Psoas muscle (tissue), 8 donors: Measurements from ENCODE around the gene G6PC2. TPM values are rescaled to one million over a fixed set of nuclear protein-coding genes. Genes with fewer than 3 reads are reported as not detected.
"Not testable (repeated sequence)": the region's sequence is repeated elsewhere in the genome, so short reads cannot be mapped to it uniquely, and the experiment has no call there.

Experiments
- ATAC-seq, 4 donors: fragments of 200-7000 bp; cut with Tn5 transposase; one replicate each; pipeline ENCODE4 v1.9.1; 2020; ENCODE audit warnings: moderate library complexity in 3 of 4, mild to moderate bottlenecking in 2 of 4
- DNase-seq, 2 donors: peaks; one replicate each; pipeline ENCODE4 v3.0.0-alpha.2; 2020
- H3K27ac ChIP-seq: fragments of 200-600 bp; one replicate; pipeline ENCODE4 v1.8.0; 2022
- H3K27me3 ChIP-seq, 3 donors: fragments of 200-600 bp in 1 of 3; one replicate each; pipeline versions ENCODE4 v1.6.1 to v1.8.0; 2013 to 2022; ENCODE audit warnings: low read length in 2 of 3, mild to moderate bottlenecking in 2 of 3, moderate library complexity in 1 of 3; ENCODE audit not compliant: insufficient read depth in 3 of 3
- H3K36me3 ChIP-seq, 2 donors: fragments of 200-600 bp in 1 of 2; one replicate each; pipeline versions ENCODE4 v1.6.1 to v1.8.0; 2013 to 2022; ENCODE audit warnings: low read depth in 1 of 2, mild to moderate bottlenecking in 1 of 2, moderate library complexity in 1 of 2; ENCODE audit not compliant: insufficient read depth in 1 of 2
- H3K4me1 ChIP-seq: fragments of 200-600 bp; one replicate; pipeline ENCODE4 v1.8.0; 2022
- H3K4me3 ChIP-seq: fragments of 200-600 bp; one replicate; pipeline ENCODE4 v1.8.0; 2022; ENCODE audit warnings: mild to moderate bottlenecking
- H3K9me3 ChIP-seq: fragments of 200-600 bp; one replicate; pipeline ENCODE4 v1.8.0; 2022
- CTCF ChIP-seq: fragments of 200-600 bp; IDR thresholded peaks from one replicate; pipeline ENCODE4 v1.8.0; 2022; ENCODE audit warnings: antibody characterized with exemption
- WGBS, 3 donors: extraction: QIAGEN DNeasy Blood & Tissue Kit; methylation state at CpG; one replicate each; pipeline versions ENCODE4 v1.1.6 to v1.1.7; 2013; 5-methylcytosine and 5-hydroxymethylcytosine counted together
- intact Hi-C, 2 donors: fragments of 100-400 bp; cut with DNase I; formaldehyde crosslinking; loops; one replicate each; pipeline versions ENCODE4 v1.11.0 to v1.14.2; 2022
- polyA plus RNA-seq, 3 donors: library from polyadenylated mRNA; stranded (reverse); fragments of 200-250 nt; gene quantifications; one replicate each; pipeline ENCODE4 v1.2.3, GENCODE V29; 2013
- total RNA-seq, 4 donors: library from RNA; stranded (reverse); fragmentation: NEBNext Ultra II Directional in 2 of 4; extraction: Animal tissue kit (Norgen Biotek cat#: 25700) in 2 of 4; gene quantifications; one replicate each; pipeline versions ENCODE4 v1.2.1 to v1.2.4, GENCODE V29; 2021 to 2023
- donor health status: healthy with polysubstance abuse.
- donor health status: DM: no; HTN: no; CAD: no; lungs with moderate emphysema.
- donor health status: Bipolar disorder and iron deficiency.
- donor health status: healthy.
- donor health status: DM: yes; HTN: yes; CAD: no.
- donor health status: DM: no; HTN: no; CAD: no.
- donor health status: DM: no; HTN: no; CAD: no.
- donor health status: DM: yes; HTN: yes; CAD: no.

The G6PC2 gene
- total and polyA plus RNA-seq, 7 donors, result 0.05 TPM; not detected in 6

GRCh38 chr2:168930242-168930641, 29.2 kb downstream of the G6PC2 start:
- Histone ChIP-seq H3K4me3 (no peak overlapping the region), H3K36me3 (no peaks in the 10 kb centered on the region), H3K27ac (no peak overlapping the region), H3K9me3 (no peaks in the 10 kb centered on the region), H3K4me1 (no peaks in the 10 kb centered on the region), H3K27me3 (no peaks in the 10 kb centered on the region)
- TF ChIP-seq CTCF, result no peak
- ATAC-seq (no peak), DNase-seq (no peak)
- WGBS, 3 donors, result 64 to 85% (median 66%) methylated on average over 1 of the region's 1 CpG
- intact Hi-C loops, result no loop called here

GRCh38 chr2:168932174-168932573, 31.1 kb downstream of the G6PC2 start:
- H3K4me3 ChIP-seq, H3K27ac ChIP-seq, H3K36me3 ChIP-seq, H3K9me3 ChIP-seq, DNase-seq, ATAC-seq, intact Hi-C loops, H3K27me3 ChIP-seq, H3K4me1 ChIP-seq: not testable (repeated sequence)
- WGBS, 3 donors, result 93 to 100% (median 94%) methylated on average over 4 of the region's 4 CpGs

GRCh38 chr2:168934826-168935225, 33.7 kb downstream of the G6PC2 start:
- Histone ChIP-seq H3K9me3 (no peaks in the 10 kb centered on the region), H3K27me3 (no peaks in the 10 kb centered on the region), H3K4me3 (no peak overlapping the region), H3K27ac (no peak overlapping the region), H3K4me1 (no peaks in the 10 kb centered on the region), H3K36me3 (no peaks in the 10 kb centered on the region)
- intact Hi-C loops, result no loop called here
- DNase-seq, result no peak
- no peak for TF ChIP-seq CTCF
- no peak for ATAC-seq
- WGBS, 3 donors, result 88 to 91% (median 89%) methylated on average over 2 of the region's 2 CpGs

- TF ChIP-seq CTCF, result no peak
- H3K27me3 ChIP-seq, result no peaks in the 10 kb centered on the region
- 75 to 77% (median 75%) methylated on average over 14 of the region's 14 CpGs for WGBS, 3 donors
- intact Hi-C loops, result no loop called here
- DNase-seq (no peak), ATAC-seq (no peak)
- H3K36me3 ChIP-seq, result no peaks in the 10 kb centered on the region
- H3K4me1 ChIP-seq, result no peaks in the 10 kb centered on the region
- no peaks in the 10 kb centered on the region for H3K9me3 ChIP-seq
- no peak overlapping the region for H3K27ac ChIP-seq
- H3K4me3 ChIP-seq, result no peak overlapping the region
These were observed 34.9 kb downstream of the G6PC2 start for GRCh38 chr2:168935810-168936581.

- no peak for ATAC-seq
- WGBS, 3 donors, result 96 to 100% (median 96%) methylated on average over 1 of the region's 1 CpG
These were observed 38.0 kb downstream of the G6PC2 start for GRCh38 chr2:168939061-168939460.

More at GRCh38 chr2:168939061-168939460, 38.0 kb downstream of the G6PC2 start:
- H3K27me3 ChIP-seq, result no peaks in the 10 kb centered on the region
- H3K27ac ChIP-seq, result no peak overlapping the region
- TF ChIP-seq CTCF, result no peak
- intact Hi-C loops, result no loop called here
- H3K36me3 ChIP-seq, result no peaks in the 10 kb centered on the region
- no peak for DNase-seq
- no peak overlapping the region for H3K4me3 ChIP-seq
- no peaks in the 10 kb centered on the region for H3K4me1 ChIP-seq
- no peaks in the 10 kb centered on the region for H3K9me3 ChIP-seq
